CD14-positive monocyte (primary cell): ENCODE data around the gene YPEL4. TPM values are rescaled to one million over a fixed set of nuclear protein-coding genes. Genes with fewer than 3 reads are reported as not detected.

Experiments
- DNase-seq, 3 donors: peaks; one replicate each; pipeline ENCODE4 v3.0.0-alpha.2; 2011 to 2022
- H2AFZ ChIP-seq: 2 replicates; pipeline ENCODE4 v1.6.0; 2012; ENCODE audit warnings: mild to moderate bottlenecking, low read depth, low read length, inconsistent platforms; ENCODE audit not compliant: insufficient read depth, poor library complexity, severe bottlenecking
- H3K27ac ChIP-seq, 2 donors: 1 replicate in 1 of 2; 2 replicates in 1 of 2; pipeline ENCODE4 v1.5.1; 2012 to 2013; ENCODE audit warnings: low read length in 2 of 2, control low read depth in 1 of 2, inconsistent platforms in 1 of 2, low read depth in 1 of 2, mild to moderate bottlenecking in 1 of 2
- H3K27me3 ChIP-seq, 2 donors: one replicate each; pipeline versions ENCODE4 v1.6.0 to v1.6.1; 2011 to 2013; ENCODE audit warnings: low read length in 2 of 2; ENCODE audit not compliant: control insufficient read depth in 2 of 2, insufficient read depth in 2 of 2
- H3K36me3 ChIP-seq, 2 donors: replicated peaks in 1 of 2; 1 replicate in 1 of 2; 2 replicates in 1 of 2; pipeline versions ENCODE4 v1.5.1 to v1.6.1; 2012 to 2013; ENCODE audit warnings: low read length in 2 of 2, control low read depth in 1 of 2, inconsistent platforms in 1 of 2, mild to moderate bottlenecking in 1 of 2; ENCODE audit not compliant: insufficient read depth in 2 of 2, control insufficient read depth in 1 of 2
- H3K4me1 ChIP-seq, 2 donors: 1 replicate in 1 of 2; 2 replicates in 1 of 2; pipeline versions ENCODE4 v1.5.1 to v1.6.1; 2012 to 2013; ENCODE audit warnings: low read length in 2 of 2, control low read depth in 1 of 2, inconsistent platforms in 1 of 2, mild to moderate bottlenecking in 1 of 2, moderate library complexity in 1 of 2; ENCODE audit not compliant: insufficient read depth in 2 of 2, control insufficient read depth in 1 of 2
- H3K4me2 ChIP-seq: replicated peaks from 2 replicates; pipeline ENCODE3; 2012; ENCODE audit warnings: low read length, moderate library complexity, mild to moderate bottlenecking; ENCODE audit not compliant: poor library complexity, severe bottlenecking; ENCODE audit errors: extremely low read depth
- H3K4me3 ChIP-seq, 3 experiments: fragments of 200-600 bp in 1 of 3; sonication (generic) in 1 of 3; replicated peaks in 1 of 3; 1 replicate in 2 of 3; 2 replicates in 1 of 3; pipeline ENCODE4 v1.5.1; 2011 to 2013; ENCODE audit warnings: low read length in 3 of 3, mild to moderate bottlenecking in 3 of 3, control low read depth in 2 of 3, low read depth in 2 of 3, inconsistent platforms in 1 of 3, moderate library complexity in 1 of 3
- H3K79me2 ChIP-seq: 2 replicates; pipeline ENCODE4 v1.6.0; 2012; ENCODE audit warnings: mild to moderate bottlenecking, control low read depth, inconsistent platforms, low read length, moderate library complexity; ENCODE audit not compliant: insufficient read depth
- H3K9ac ChIP-seq: 2 replicates; pipeline ENCODE4 v1.6.0; 2017; ENCODE audit warnings: low read length, mild to moderate bottlenecking; ENCODE audit not compliant: insufficient read depth, poor library complexity, severe bottlenecking
- H3K9me3 ChIP-seq, 2 donors: replicated peaks in 1 of 2; 1 replicate in 1 of 2; 2 replicates in 1 of 2; pipeline versions ENCODE4 v1.5.1 to v1.6.1; 2012 to 2013; ENCODE audit warnings: low read length in 2 of 2, control low read depth in 1 of 2; ENCODE audit not compliant: control insufficient read depth in 1 of 2, insufficient read depth in 1 of 2
- H4K20me1 ChIP-seq: 2 replicates; pipeline ENCODE4 v1.6.0; 2012; ENCODE audit warnings: mild to moderate bottlenecking, low read length, control low read depth, moderate library complexity; ENCODE audit not compliant: insufficient read depth
- H3K27ac Mint-ChIP-seq, 7 donors: one replicate each; pipeline ENCODE4 v1.8.0; 2020; ENCODE audit warnings: mild to moderate bottlenecking in 7 of 7, mixed read lengths in 7 of 7, moderate library complexity in 6 of 7, inconsistent platforms in 2 of 7
- H3K27me3 Mint-ChIP-seq, 3 donors: one replicate each; pipeline ENCODE4 v1.8.0; 2021 to 2022; ENCODE audit warnings: low read depth in 3 of 3, mild to moderate bottlenecking in 3 of 3, mixed read lengths in 3 of 3, moderate library complexity in 3 of 3, inconsistent platforms in 1 of 3
- H3K36me3 Mint-ChIP-seq, 2 donors: one replicate each; pipeline ENCODE4 v1.8.0; 2020; ENCODE audit warnings: mixed read lengths in 2 of 2, inconsistent platforms in 1 of 2, mild to moderate bottlenecking in 1 of 2
- H3K4me1 Mint-ChIP-seq: one replicate; pipeline ENCODE4 v1.8.0; 2020; ENCODE audit warnings: mild to moderate bottlenecking, mixed read lengths
- H3K4me3 Mint-ChIP-seq, 2 donors: one replicate each; pipeline ENCODE4 v1.8.0; 2020; ENCODE audit warnings: mild to moderate bottlenecking in 2 of 2, mixed read lengths in 2 of 2, moderate library complexity in 1 of 2
- H3K9me3 Mint-ChIP-seq, 7 donors: one replicate each; pipeline ENCODE4 v1.8.0; 2020 to 2022; ENCODE audit warnings: mixed read lengths in 7 of 7, mild to moderate bottlenecking in 6 of 7, moderate library complexity in 6 of 7, inconsistent platforms in 2 of 7
- CTCF ChIP-seq: fragments of 200-600 bp; IDR thresholded peaks from one replicate; pipeline ENCODE4 v1.8.0; 2022; ENCODE audit warnings: antibody characterized with exemption, mild to moderate bottlenecking
- WGBS: methylation state at CpG from one replicate; pipeline ENCODE4 v1.1.5; 2013; ENCODE audit warnings: missing lambda C conversion rate; ENCODE audit not compliant: insufficient coverage; 5-methylcytosine and 5-hydroxymethylcytosine counted together
- intact Hi-C, 2 donors: fragments of 100-400 bp; cut with micrococcal nuclease; formaldehyde crosslinking; loops; one replicate each; pipeline versions ENCODE4 v1.15.0 to v1.15.1; 2023
- polyA plus RNA-seq, 3 donors: library from polyadenylated mRNA; depleted of rRNA in 1 of 3; unstranded in 2 of 3; stranded (reverse) in 1 of 3; fragments of 300-500 nt in 2 of 3; fragments of >200 nt in 1 of 3; fragmentation: Illumina TruSeq in 2 of 3; gene quantifications; 1 replicate in 2 of 3; 2 replicates in 1 of 3; pipeline ENCODE4 v1.2.3, GENCODE V29; 2012 to 2021

The YPEL4 gene
- polyA plus RNA-seq, 3 donors = 0.36 to 0.56 TPM; not detected in 1

DNA sequence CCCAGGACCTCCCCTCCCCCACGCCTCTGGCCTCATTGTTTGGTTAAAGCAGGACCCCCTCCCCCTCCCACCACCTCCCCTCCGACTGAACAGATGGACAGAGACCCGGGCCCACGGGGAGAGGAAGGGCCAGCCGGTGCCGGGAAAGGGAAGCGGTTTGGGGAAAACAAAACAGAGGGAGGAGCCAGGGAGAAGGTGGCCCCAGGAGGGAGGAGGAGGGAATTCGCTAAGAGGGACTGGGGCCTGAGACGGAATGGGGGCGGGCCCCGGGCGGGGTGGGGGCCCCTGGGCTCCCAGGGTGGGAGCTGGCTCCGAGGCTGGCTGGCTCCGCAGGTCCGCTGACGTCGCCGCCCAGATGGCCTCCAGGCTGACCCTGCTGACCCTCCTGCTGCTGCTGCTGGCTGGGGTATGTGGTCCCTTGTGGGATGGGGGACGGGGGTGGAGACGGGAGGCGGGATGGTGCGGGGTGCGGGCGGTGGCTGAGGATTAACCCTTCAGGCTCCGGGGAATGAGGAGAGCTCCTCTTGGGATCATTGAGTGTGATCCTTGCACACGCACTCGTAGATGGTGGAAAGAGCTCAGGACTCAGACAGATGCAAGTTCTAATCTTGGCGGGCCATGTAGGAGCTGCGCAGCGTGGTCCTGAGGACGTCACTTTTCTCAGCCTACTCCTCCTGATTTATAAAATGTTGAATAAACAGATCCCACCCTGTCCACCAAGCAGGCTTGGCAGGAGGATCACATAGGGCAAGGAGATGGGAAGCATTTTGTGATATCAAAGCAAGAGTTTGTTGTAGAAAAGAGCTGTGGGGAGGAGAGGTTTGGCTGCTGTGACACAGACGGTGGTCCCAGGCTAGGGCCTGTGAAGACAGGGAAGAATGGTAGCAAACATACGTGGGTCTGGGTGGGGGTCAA lies 51.5 kb downstream of the YPEL4 start:
- Histone ChIP-seq H3K9ac (peak overlapping the region; percentile 58), H3K4me1 (peaks cover 9 to 18% of the 10 kb centered on the region in 2 donors), H3K36me3 (no peaks in the 10 kb centered on the region), H3K79me2 (no peaks in the 10 kb centered on the region), H3K27ac (no peak overlapping the region), H3K4me3 (peak overlapping the region; percentile 44 to 75 (median 46)), H4K20me1 (no peaks in the 10 kb centered on the region), H3K4me2 (peak overlapping the region; percentile 88), H3K9me3 (no peaks in the 10 kb centered on the region), H2AFZ (peak overlapping the region; percentile 87), H3K27me3 (no peaks in the 10 kb centered on the region)
- H3K27me3 Mint-ChIP-seq = peaks cover 0 to 6% (median 3%) of the 10 kb centered on the region in 3 donors
- intact Hi-C loops = no loop called here
- peak in 1 of 3 donors; percentile 8 for DNase-seq
- H3K27ac Mint-ChIP-seq = no peak overlapping the region
- H3K4me3 Mint-ChIP-seq = peak overlapping the region; percentile 82 to 91
- TF ChIP-seq CTCF = no peak
- no peaks in the 10 kb centered on the region for H3K36me3 Mint-ChIP-seq
- H3K9me3 Mint-ChIP-seq = no peaks in the 10 kb centered on the region
- H3K4me1 Mint-ChIP-seq = peaks cover 20% of the 10 kb centered on the region
- WGBS = 1% methylated on average over 15 of the region's 33 CpGs

GRCh38 chr11:57597461-57597915 lies 52.2 kb downstream of the YPEL4 start, which contains the start of gene SERPING1:
Gene SERPING1 (plus strand): TSS chr11:57597685. CDS start chr11:57598271, 586 bp downstream.
- intact Hi-C loops = no loop called here
- peak within 1 kb of the TSS; percentile 82 to 91 for H3K4me3 Mint-ChIP-seq
- no peaks in the 10 kb centered on the region for H4K20me1 ChIP-seq
- H3K4me1 ChIP-seq = peaks cover 9 to 18% of the 10 kb centered on the region in 2 donors
- peak within 1 kb of the TSS; percentile 44 to 75 (median 46) for H3K4me3 ChIP-seq
- no peak for DNase-seq
- H3K27ac ChIP-seq = no peak within 1 kb of the TSS
- TF ChIP-seq CTCF = no peak
- H2AFZ ChIP-seq = peak within 1 kb of the TSS; percentile 87
- 78% methylated on average over 3 of the region's 10 CpGs for WGBS
- peaks cover 17% of the 10 kb centered on the region for H3K4me1 Mint-ChIP-seq
- peaks cover 0 to 6% (median 4%) of the 10 kb centered on the region in 3 donors for H3K27me3 Mint-ChIP-seq
- peak within 1 kb of the TSS; percentile 88 for H3K4me2 ChIP-seq
- no peaks in the 10 kb centered on the region for H3K79me2 ChIP-seq
- H3K27me3 ChIP-seq = no peaks in the 10 kb centered on the region
- H3K9me3 ChIP-seq = no peaks in the 10 kb centered on the region
- H3K36me3 ChIP-seq = no peaks in the 10 kb centered on the region
- H3K36me3 Mint-ChIP-seq = no peaks in the 10 kb centered on the region
- no peaks in the 10 kb centered on the region for H3K9me3 Mint-ChIP-seq
- peak within 1 kb of the TSS; percentile 58 for H3K9ac ChIP-seq
- H3K27ac Mint-ChIP-seq = peak within 1 kb of the TSS in 2 of 7 donors; percentile 45 to 47
